HG02610 (cell line): Measurements from ENCODE around the gene MMP25.

Experiments
- ATAC-seq: cut with Tn5 transposase; IDR thresholded peaks from one replicate; pipeline ENCODE4 v1.9.1; 2021; ENCODE audit warnings: mild to moderate bottlenecking, moderate library complexity; ENCODE audit not compliant: unreplicated experiment

Gene MMP25

GRCh38 chr16:3017344-3017743 is 29.0 kb upstream of the MMP25 start:
- ATAC-seq: no peak

GRCh38 chr16:3017794-3018506 is 28.4 kb upstream of the MMP25 start, which contains the start of gene CLDN6:
Gene CLDN6 (minus strand): TSS chr16:3018183. CDS start chr16:3016021, 2,162 bp downstream.
- no peak for ATAC-seq

GRCh38 chr16:3019594-3020246 is 26.6 kb upstream of the MMP25 start:
- no peak for ATAC-seq

- ATAC-seq: no peak
These were observed 26.1 kb upstream of the MMP25 start, which contains the start of gene TNFRSF12A for GRCh38 chr16:3020247-3020603. Gene TNFRSF12A (plus strand): TSS chr16:3020368. CDS start chr16:3020398, 30 bp downstream.

GRCh38 chr16:3020604-3021448 is 25.5 kb upstream of the MMP25 start:
- no peak for ATAC-seq

GRCh38 chr16:3021449-3022207 is 24.7 kb upstream of the MMP25 start:
- ATAC-seq: no peak

- no peak for ATAC-seq
These were observed 24.1 kb upstream of the MMP25 start for GRCh38 chr16:3022208-3022683.

GRCh38 chr16:3022684-3023414 is 23.5 kb upstream of the MMP25 start:
- ATAC-seq: no peak

- ATAC-seq: no peak
These were observed 23.0 kb upstream of the MMP25 start for GRCh38 chr16:3023415-3023668.

- peak; percentile 76 for ATAC-seq
These were observed 22.5 kb upstream of the MMP25 start, which contains the start of the genes HCFC1R1 and THOC6 for GRCh38 chr16:3023669-3024478. Gene HCFC1R1 (minus strand): TSS chr16:3023942. CDS start chr16:3023941, 1 bp downstream. Gene THOC6 (plus strand): TSS chr16:3024035. CDS start chr16:3024327, 292 bp downstream.

GRCh38 chr16:3025032-3026002 is 21.0 kb upstream of the MMP25 start:
- no peak for ATAC-seq

- ATAC-seq: no peak
These were observed 20.4 kb upstream of the MMP25 start for GRCh38 chr16:3026003-3026378.

- ATAC-seq: no peak
These were observed 19.5 kb upstream of the MMP25 start for GRCh38 chr16:3026609-3027488.

GRCh38 chr16:3027489-3027795 is 18.9 kb upstream of the MMP25 start:
- no peak for ATAC-seq

GRCh38 chr16:3027983-3028715 is 18.2 kb upstream of the MMP25 start:
- peak; percentile 21 for ATAC-seq

- ATAC-seq: no peak
These were observed 17.5 kb upstream of the MMP25 start for GRCh38 chr16:3028716-3029319.
